OCI-M1 (cell line): Measurements from ENCODE around the gene MAP2K5.
A peak's percentile ranks its signal among the peaks of the same experiment; 100 is the strongest.
"Not testable (repeated sequence)": the region's sequence is repeated elsewhere in the genome, so short reads cannot be mapped to it uniquely, and the experiment has no call there.

Experiments
- DNase-seq: peaks from one replicate; lab custom pipeline; 2025; lab: John Stamatoyannopoulos, UW

Gene MAP2K5

DNA sequence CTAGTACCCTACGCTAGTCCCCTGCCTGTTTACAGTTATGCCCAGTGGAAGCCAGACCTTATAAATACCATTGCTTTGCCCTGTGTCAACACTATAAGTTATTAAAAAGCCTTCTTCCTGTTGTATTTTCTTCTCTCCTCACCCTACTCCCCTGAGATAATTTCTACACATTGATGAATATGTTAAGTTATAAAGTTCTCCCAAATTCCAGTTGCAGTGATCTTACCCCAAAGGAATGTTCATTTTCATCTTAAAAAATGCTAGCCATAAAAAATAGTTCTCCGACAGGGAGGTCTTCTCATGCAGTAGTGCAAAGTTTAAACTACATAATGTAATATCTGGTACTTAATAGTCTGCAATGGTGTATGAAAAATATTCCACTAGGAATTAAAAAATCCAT is 58.6 kb downstream of the MAP2K5 start:
- DNase-seq = no peak

DNA sequence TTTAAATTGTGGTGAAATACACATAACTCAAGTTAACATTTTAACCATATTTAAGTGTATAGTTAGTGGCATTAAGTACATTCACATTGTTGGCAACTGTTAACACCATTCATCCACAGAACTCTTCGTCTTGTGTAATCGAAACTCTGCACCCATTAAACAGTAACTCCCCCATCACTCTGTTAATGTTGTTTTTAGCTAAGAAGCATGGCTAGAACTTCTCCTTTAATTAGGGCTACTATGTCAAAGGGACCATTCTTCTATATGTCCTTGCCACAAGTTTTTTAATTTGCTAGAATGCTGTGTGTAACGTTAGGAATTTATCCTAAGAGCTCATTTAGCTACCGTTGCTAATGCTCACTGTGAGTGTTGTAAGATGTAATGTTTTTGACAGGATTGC is 60.6 kb downstream of the MAP2K5 start:
- DNase-seq = no peak

DNA sequence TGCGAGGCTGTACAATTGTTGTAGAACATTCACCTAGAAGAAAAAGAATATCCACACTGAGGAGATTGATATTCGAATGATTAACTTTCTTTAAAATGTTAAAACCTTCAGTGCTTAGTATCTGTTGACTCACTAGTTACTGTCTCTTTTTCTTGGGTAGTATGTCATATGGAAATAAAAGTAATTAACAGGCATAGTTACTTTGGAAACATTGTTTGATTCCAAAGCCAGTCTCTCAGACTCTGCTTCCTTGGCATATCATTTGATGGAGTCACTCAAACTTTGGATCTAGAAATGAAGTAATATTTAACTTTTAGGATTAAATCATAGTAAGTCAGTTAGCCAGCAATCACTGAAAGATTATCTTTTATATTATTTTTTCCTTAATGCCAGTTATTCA is 63.4 kb downstream of the MAP2K5 start:
- DNase-seq = no peak

GRCh38 chr15:67606742-67607141 is 64.2 kb downstream of the MAP2K5 start:
- no peak for DNase-seq

DNA sequence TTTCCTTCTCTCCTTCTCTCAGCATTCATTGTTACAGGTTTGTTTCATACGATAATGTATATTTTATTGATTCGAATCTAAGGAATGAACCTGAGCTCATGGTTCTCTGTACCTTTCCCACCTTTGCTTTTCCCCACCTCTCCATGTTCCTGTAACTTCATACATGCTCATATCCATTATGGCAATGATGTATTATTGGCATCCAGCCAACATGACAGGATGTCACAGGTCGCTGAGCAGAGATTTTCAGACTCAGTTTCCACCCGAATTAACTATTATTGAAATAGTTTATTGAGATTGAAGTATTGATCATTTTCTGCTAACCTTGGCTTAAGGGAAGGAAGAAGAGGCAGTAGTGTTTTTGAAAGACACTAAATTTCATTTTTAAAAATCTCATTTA is 64.8 kb downstream of the MAP2K5 start:
- DNase-seq = no peak

- DNase-seq = no peak
These were observed 65.6 kb downstream of the MAP2K5 start for GRCh38 chr15:67607959-67608637.

DNA sequence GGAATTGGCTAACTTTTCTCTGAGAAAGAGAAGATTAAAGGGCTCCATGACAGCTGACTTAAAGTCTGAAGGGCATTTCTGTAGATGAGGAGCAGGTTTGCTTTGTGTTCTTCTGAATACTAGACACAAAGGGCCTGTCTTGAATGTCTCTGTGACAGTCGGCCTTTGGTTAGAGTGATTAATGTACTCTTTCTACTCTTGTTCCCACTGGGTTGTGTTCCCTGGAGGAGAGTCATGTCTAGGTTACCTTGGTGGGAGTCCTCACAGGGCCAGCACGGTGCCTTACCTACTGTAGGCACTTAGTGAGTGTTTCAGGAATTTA is 66.1 kb downstream of the MAP2K5 start:
- no peak for DNase-seq

- peak; percentile 77 for DNase-seq
These were observed 69.2 kb downstream of the MAP2K5 start for GRCh38 chr15:67611370-67612369.

- DNase-seq = no peak
These were observed 70.7 kb downstream of the MAP2K5 start for GRCh38 chr15:67613211-67613610.

DNA sequence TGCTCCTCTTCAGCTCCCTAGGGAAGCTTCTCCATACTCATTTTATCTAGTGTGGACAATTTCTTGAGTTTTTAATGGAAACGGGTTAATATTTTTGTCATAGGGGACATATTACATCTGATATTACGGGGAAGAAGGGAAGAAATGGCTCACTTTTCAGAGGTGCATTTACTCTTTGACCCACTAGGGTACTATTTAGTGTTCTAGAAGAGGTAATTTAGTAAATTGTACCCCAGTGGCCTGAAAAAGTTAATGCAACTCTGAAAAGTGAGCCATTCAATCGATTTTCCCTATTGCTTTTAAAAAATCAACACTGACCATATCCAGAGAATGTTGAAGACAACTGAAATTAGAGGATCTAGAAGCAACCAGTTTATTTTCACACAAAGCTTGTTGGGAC is 71.2 kb downstream of the MAP2K5 start:
- DNase-seq = no peak

GRCh38 chr15:67615131-67615534 is 72.6 kb downstream of the MAP2K5 start:
- DNase-seq = not testable (repeated sequence)

DNA sequence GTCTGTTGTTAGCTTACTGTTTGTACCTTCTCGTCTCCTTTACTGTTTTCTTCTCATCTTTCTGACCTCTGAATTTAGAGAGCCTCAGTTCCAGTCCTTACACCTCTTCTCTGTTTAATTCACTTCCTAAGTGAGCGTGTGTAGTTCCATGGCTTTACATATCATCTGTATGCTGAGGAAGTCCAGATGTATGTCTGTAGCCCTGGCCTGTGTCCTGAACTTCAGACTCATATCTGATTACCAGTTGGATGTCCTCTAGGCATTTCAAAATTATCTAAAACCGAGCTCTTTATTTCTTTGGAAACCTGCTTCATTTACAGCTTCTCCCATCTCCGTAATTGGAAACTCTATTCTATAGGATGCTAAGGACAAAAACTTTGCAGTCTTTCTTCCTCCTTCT is 75.8 kb downstream of the MAP2K5 start:
- DNase-seq = no peak

GRCh38 chr15:67622110-67622509 is 79.6 kb downstream of the MAP2K5 start:
- no peak for DNase-seq

DNA sequence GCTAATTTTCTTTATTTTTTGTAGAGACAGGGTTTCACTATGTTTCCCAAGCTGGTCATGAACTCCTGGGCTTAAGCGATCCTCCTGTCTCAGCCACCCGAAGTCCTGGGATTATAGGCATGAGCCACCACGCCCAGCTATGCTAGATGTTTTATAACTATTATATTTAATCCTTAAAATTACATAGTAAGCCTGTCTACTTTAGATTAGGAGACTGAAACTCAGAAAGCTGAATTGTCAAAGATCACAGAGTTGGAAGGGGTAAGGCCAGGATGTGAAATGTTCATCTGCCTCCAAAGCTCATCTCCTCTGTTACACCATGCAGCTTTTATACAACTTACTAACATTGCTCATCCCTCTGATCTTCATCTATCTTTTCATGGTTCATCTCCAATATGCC is 89.8 kb downstream of the MAP2K5 start:
- DNase-seq = no peak

GRCh38 chr15:67635950-67636349 is 93.4 kb downstream of the MAP2K5 start:
- DNase-seq = not testable (repeated sequence)

GRCh38 chr15:67639591-67639990 is 97.1 kb downstream of the MAP2K5 start:
- no peak for DNase-seq

- no peak for DNase-seq
These were observed 99.0 kb downstream of the MAP2K5 start for GRCh38 chr15:67641453-67641852.

DNA sequence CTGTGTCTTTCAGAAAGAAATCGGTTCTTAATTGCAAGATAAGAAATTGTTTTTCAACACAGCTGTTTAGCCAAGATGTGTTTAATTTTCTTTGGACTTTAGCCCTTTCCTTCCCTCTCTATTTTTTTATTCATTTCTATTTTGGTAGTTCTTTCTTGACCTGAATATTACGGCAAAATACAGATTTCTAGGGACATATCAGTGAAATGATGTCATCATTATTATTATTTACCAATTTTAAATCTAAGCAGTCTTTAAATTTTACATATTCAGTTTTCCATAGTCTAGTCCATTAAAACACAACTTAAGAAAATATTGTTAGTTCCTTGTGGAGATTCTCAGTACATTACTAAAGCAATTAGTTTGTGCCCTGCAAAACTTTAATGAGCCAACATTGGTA is 104.3 kb downstream of the MAP2K5 start:
- no peak for DNase-seq

- DNase-seq = no peak
These were observed 110.1 kb downstream of the MAP2K5 start for GRCh38 chr15:67652586-67652985.

DNA sequence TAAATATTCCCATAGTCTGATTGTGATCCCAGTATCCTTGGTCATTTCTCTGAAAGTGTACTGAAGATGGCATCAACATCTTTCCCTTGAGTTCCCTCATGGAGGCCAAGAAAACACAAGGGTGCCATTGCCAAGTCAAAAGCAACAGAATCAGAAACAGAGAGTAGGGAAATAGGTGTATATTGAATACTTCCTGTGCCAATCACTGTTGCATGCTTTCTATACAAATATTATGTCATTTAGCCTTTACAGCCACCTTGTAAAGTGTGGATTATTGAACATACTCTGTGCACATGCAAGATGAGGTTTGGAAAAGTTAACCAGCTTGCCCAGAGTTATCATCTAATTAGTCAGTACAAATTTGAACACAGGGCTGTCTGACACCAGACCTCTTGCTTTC is 117.9 kb downstream of the MAP2K5 start:
- DNase-seq = no peak

GRCh38 chr15:67660874-67661606 is 118.5 kb downstream of the MAP2K5 start:
- DNase-seq = no peak

DNA sequence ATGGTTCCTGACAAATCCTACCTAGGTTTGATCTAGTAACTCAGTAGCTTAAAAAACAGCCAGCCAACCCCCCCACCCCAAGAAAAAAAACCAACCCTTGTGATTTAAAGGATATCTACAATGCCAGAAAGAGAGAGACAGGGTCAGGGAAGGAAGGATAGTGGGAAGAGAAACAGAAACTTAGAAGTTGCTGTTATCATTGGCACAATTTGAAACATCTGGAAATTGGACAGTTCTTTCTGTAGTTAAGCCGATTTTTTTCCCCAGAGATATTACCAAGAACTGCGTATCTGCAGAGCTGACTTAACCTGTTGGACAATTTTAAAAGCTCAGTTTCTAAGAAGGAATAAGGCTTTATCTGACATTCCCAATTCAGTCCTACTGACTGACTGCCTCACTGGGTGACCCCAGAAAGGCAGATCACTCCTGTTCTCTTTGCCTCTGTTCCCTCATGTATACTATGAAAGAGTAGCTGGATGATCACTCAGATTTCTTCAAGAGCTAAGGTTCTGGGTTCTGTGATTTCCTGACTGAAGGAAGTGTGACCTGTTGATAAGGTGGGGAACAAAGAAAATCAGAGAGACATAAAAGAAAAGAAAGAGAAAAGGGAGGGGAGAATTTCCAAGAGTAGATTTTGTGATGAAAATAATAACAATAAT is 128.3 kb downstream of the MAP2K5 start:
- peak; percentile 86 for DNase-seq
